Measurements from ENCODE around the gene SEC23B. TPM values are rescaled to one million over a fixed set of nuclear protein-coding genes. Genes with fewer than 3 reads are reported as not detected.

Gene SEC23B
- total and polyA plus RNA-seq, 2 of the 8 experiments (the other 6 are each of a cell fraction or from before 2014, with no cell fraction given): 53.3 to 62.8 TPM

GRCh38 chr20:18496740-18497592, 10.8 kb upstream of the SEC23B start, which contains the start of gene RBBP9 (continued):
- TF ChIP-seq RBBP5 (IDR thresholded peaks at IDR 0.05; ENCODE audit: borderline replicate concordance, low read depth, low read length) (peak; percentile 76), E2F6 (IDR thresholded peaks at IDR 0.05) (no peak), POLR2AphosphoS5 (IDR thresholded peaks at IDR 0.05; ENCODE audit: low read depth, low read length) (peak; percentile 84), SIRT6 (IDR thresholded peaks at IDR 0.05; ENCODE audit: low read length) (no peak), NRF1 (IDR thresholded peaks at IDR 0.05; ENCODE audit: low read depth, low read length) (no peak), BRCA1 (IDR thresholded peaks at IDR 0.05; ENCODE audit: low read depth, low read length) (no peak; the same call in 1 of the 2 replicates), RNF2 (IDR thresholded peaks at IDR 0.05; ENCODE audit: borderline replicate concordance, low read depth, low read length, missing control alignments, poor library complexity, severe bottlenecking) (no peak), TCF12 (IDR thresholded peaks at IDR 0.05; ENCODE audit: low read depth, low read length) (0 out of 2 replicates have a peak, but pooled peaks have one; percentile 42), RXRA (IDR thresholded peaks at IDR 0.05; ENCODE audit: insufficient read depth, low read depth, low read length) (no peak), HDAC2 (IDR thresholded peaks at IDR 0.05; ENCODE audit: borderline replicate concordance in 1 of 2, low read depth in 2 of 2, low read length in 2 of 2) (0 out of 4 replicates have a peak, but pooled peaks of 1 of the 2 experiments have one; percentile 35), CBX5 (IDR thresholded peaks at IDR 0.05; ENCODE audit: low read depth, low read length) (no peak), SAP30 (IDR thresholded peaks at IDR 0.05; ENCODE audit: insufficient read depth, insufficient replicate concordance, low read length) (no peak), HDAC6 (IDR thresholded peaks at IDR 0.05; ENCODE audit: low read depth, low read length) (no peak), KDM4A (IDR thresholded peaks at IDR 0.05; ENCODE audit: low read depth, low read length, severe bottlenecking) (peak; percentile 76), SRF (IDR thresholded peaks at IDR 0.05; ENCODE audit: low read depth, low read length) (no peak)

Data from H1 (cell line).